WTC11 (cell line): ENCODE results near the gene SLC27A4. TPM values are rescaled to one million over a fixed set of nuclear protein-coding genes. Genes with fewer than 3 reads are reported as not detected.

ENCODE experiments used
- ATAC-seq: fragments of 200-7000 bp; cut with Tn5 transposase; 2 replicates; pipeline ENCODE4 v1.10.0; 2021; ENCODE audit warnings: mild to moderate bottlenecking, moderate library complexity
- CTCF ChIA-PET: fragments of 300-600 bp; sonication (Branson Sonifier 250); formaldehyde crosslinking; loops from one replicate; lab custom pipeline; 2021; ENCODE audit warnings: antibody characterized with exemption; lab: Charles Lee
- POLR2A ChIA-PET: fragments of 350-600 bp; sonication (Branson Sonifier 250); formaldehyde crosslinking; loops from one replicate; lab custom pipeline; 2021; ENCODE audit warnings: antibody characterized with exemption; lab: Charles Lee
- DNase-seq: peaks from one replicate; pipeline ENCODE4 v3.0.0; 2021; ENCODE audit warnings: low spot score
- H3K27ac Mint-ChIP-seq: 2 replicates; pipeline ENCODE4 v1.8.0; 2021; ENCODE audit warnings: mixed read lengths
- H3K27me3 Mint-ChIP-seq: 2 replicates; pipeline ENCODE4 v1.8.0; 2021; ENCODE audit warnings: low read depth, mild to moderate bottlenecking, moderate library complexity, mixed read lengths
- H3K36me3 Mint-ChIP-seq: 2 replicates; pipeline ENCODE4 v1.8.0; 2021; ENCODE audit warnings: mixed read lengths
- H3K4me1 Mint-ChIP-seq: 2 replicates; pipeline ENCODE4 v1.8.0; 2022; ENCODE audit warnings: mixed read lengths
- H3K4me3 Mint-ChIP-seq: 2 replicates; pipeline ENCODE4 v1.8.0; 2021; ENCODE audit warnings: mild to moderate bottlenecking, moderate library complexity, mixed read lengths
- H3K9me3 Mint-ChIP-seq: 2 replicates; pipeline ENCODE4 v1.8.0; 2021; ENCODE audit warnings: mixed read lengths
- AR ChIP-seq: fragments of 250-450 bp; sonication (Bioruptor Pico); IDR thresholded peaks from 2 replicates; pipeline ENCODE4 v1.9.0; 2021; ENCODE audit warnings: mild to moderate bottlenecking
- ATF1 ChIP-seq: sonication (generic); formaldehyde crosslinking; IDR thresholded peaks from 2 replicates; pipeline ENCODE4 v1.8.1; 2023; ENCODE audit warnings: mild to moderate bottlenecking, moderate library complexity, missing genetic modification reagents
- ATF6 ChIP-seq: sonication (generic); formaldehyde crosslinking; IDR thresholded peaks from 2 replicates; pipeline ENCODE4 v1.8.1; 2023; ENCODE audit warnings: mild to moderate bottlenecking, missing genetic modification reagents
- CREB1 ChIP-seq: sonication (generic); formaldehyde crosslinking; IDR thresholded peaks from 2 replicates; pipeline ENCODE4 v1.8.0; 2023; ENCODE audit warnings: mild to moderate bottlenecking, missing genetic modification reagents
- CREM ChIP-seq: sonication (generic); formaldehyde crosslinking; IDR thresholded peaks from 2 replicates; pipeline ENCODE4 v1.8.1; 2022; ENCODE audit warnings: mild to moderate bottlenecking, missing genetic modification reagents, moderate library complexity
- E2F1 ChIP-seq: sonication (generic); formaldehyde crosslinking; IDR thresholded peaks from 2 replicates; pipeline ENCODE4 v1.8.0; 2022; ENCODE audit warnings: mild to moderate bottlenecking, missing genetic modification reagents
- FOXP4 ChIP-seq: sonication (generic); formaldehyde crosslinking; IDR thresholded peaks from 2 replicates; pipeline ENCODE4 v1.8.0; 2022; ENCODE audit warnings: mild to moderate bottlenecking, missing genetic modification reagents
- GRHL2 ChIP-seq: fragments of 250-450 bp; sonication (Bioruptor Pico); IDR thresholded peaks from 2 replicates; pipeline ENCODE4 v1.8.0; 2022; ENCODE audit warnings: mild to moderate bottlenecking, moderate library complexity; ENCODE audit not compliant: insufficient replicate concordance, severe bottlenecking
- HMGA2 ChIP-seq: fragments of 250-450 bp; sonication (Bioruptor Pico); IDR thresholded peaks from 2 replicates; pipeline ENCODE4 v1.4.0; 2021; ENCODE audit warnings: mild to moderate bottlenecking, moderate library complexity
- IRF2 ChIP-seq: sonication (generic); formaldehyde crosslinking; IDR thresholded peaks from 2 replicates; pipeline ENCODE4 v1.8.0; 2022; ENCODE audit warnings: low read depth, missing genetic modification reagents, borderline replicate concordance
- NFE2L1 ChIP-seq: sonication (generic); formaldehyde crosslinking; IDR thresholded peaks from 2 replicates; pipeline ENCODE4 v1.8.1; 2023; ENCODE audit warnings: missing genetic modification reagents
- NFYB ChIP-seq: sonication (generic); formaldehyde crosslinking; conservative IDR thresholded peaks from 2 replicates; pipeline ENCODE4 v1.8.0; 2022; ENCODE audit warnings: low read depth, missing genetic modification reagents
- PRDM15 ChIP-seq: sonication (generic); formaldehyde crosslinking; IDR thresholded peaks from 2 replicates; pipeline ENCODE4 v1.8.0; 2022; ENCODE audit warnings: missing genetic modification reagents
- PREB ChIP-seq: sonication (generic); formaldehyde crosslinking; IDR thresholded peaks from 2 replicates; pipeline ENCODE4 v1.8.1; 2022; ENCODE audit warnings: mild to moderate bottlenecking, missing genetic modification reagents, moderate library complexity, borderline replicate concordance
- PRRX2 ChIP-seq: fragments of 250-450 bp; sonication (Bioruptor Pico); IDR thresholded peaks from 2 replicates; pipeline ENCODE4 v1.8.0; 2021; ENCODE audit warnings: mild to moderate bottlenecking
- RORB ChIP-seq: fragments of 250-450 bp; sonication (Bioruptor Pico); IDR thresholded peaks from 2 replicates; pipeline ENCODE4 v1.9.0; 2021; ENCODE audit warnings: mild to moderate bottlenecking
- SP1 ChIP-seq: sonication (generic); formaldehyde crosslinking; conservative IDR thresholded peaks from 2 replicates; pipeline ENCODE4 v1.8.1; 2022; ENCODE audit warnings: missing genetic modification reagents
- TEAD1 ChIP-seq: sonication (generic); formaldehyde crosslinking; IDR thresholded peaks from 2 replicates; pipeline ENCODE4 v1.8.0; 2022; ENCODE audit warnings: mild to moderate bottlenecking, missing genetic modification reagents
- ZNF219 ChIP-seq: sonication (generic); formaldehyde crosslinking; IDR thresholded peaks from 2 replicates; pipeline ENCODE4 v1.8.0; 2023; ENCODE audit warnings: missing genetic modification reagents, mild to moderate bottlenecking, borderline replicate concordance
- ZNF317 ChIP-seq: sonication (generic); formaldehyde crosslinking; IDR thresholded peaks from 2 replicates; pipeline ENCODE4 v1.8.1; 2023; ENCODE audit warnings: low read depth, mild to moderate bottlenecking, moderate library complexity, missing genetic modification reagents, borderline replicate concordance
- ZNF423 ChIP-seq: fragments of 250-450 bp; sonication (Bioruptor Pico); IDR thresholded peaks from 2 replicates; pipeline ENCODE4 v2.1.2; 2022; ENCODE audit warnings: mild to moderate bottlenecking, moderate library complexity
- ZSCAN18 ChIP-seq: fragments of 250-450 bp; sonication (Bioruptor Pico); IDR thresholded peaks from 2 replicates; pipeline ENCODE4 v2.1.2; 2022; ENCODE audit warnings: mild to moderate bottlenecking, moderate library complexity
- total RNA-seq: library from RNA; stranded (reverse); gene quantifications from 3 replicates; pipeline ENCODE4 v1.2.3, GENCODE V29; 2021

The SLC27A4 gene
- total RNA-seq, 1 experiment from 2014 or later: 23.8 TPM

- Mint-ChIP-seq H3K27ac (no peak overlapping the region), H3K4me3 (no peak overlapping the region), H3K9me3 (no peaks in the 10 kb centered on the region), H3K4me1 (no peaks in the 10 kb centered on the region), H3K27me3 (peaks cover 2% of the 10 kb centered on the region; the same call in 1 of the 2 replicates), H3K36me3 (peaks cover 21% of the 10 kb centered on the region)
- CTCF ChIA-PET: interaction anchor here (0.9 to 3.6 kb wide), 4 partner anchors 9 to 134 kb away, joined by 3 to 18 read pairs (median 10); no protein-coding TSS in a partner anchor
- POLR2A ChIA-PET: interaction anchor here (0.7 kb wide), 1 partner anchor 151 kb away, joined by 3 read pairs; no protein-coding TSS in a partner anchor
- ATAC-seq: no peak
- DNase-seq: no peak
- no peak for TF ChIP-seq ZNF317 (CRISPR knock-in tag)
- TF ChIP-seq SP1: no peak
- no peak for TF ChIP-seq GRHL2 (CRISPR knock-in tag)
- TF ChIP-seq TEAD1 (CRISPR knock-in tag): no peak
- no peak for TF ChIP-seq ATF1 (CRISPR knock-in tag)
- TF ChIP-seq PREB (CRISPR knock-in tag): no peak
- no peak for TF ChIP-seq ZNF219
- TF ChIP-seq PRDM15 (CRISPR knock-in tag): no peak
- no peak for TF ChIP-seq AR (CRISPR knock-in tag)
- TF ChIP-seq NFYB: no peak
- TF ChIP-seq CREB1 (CRISPR knock-in tag): no peak
- no peak for TF ChIP-seq ZNF423 (CRISPR knock-in tag)
- no peak for TF ChIP-seq CREM (CRISPR knock-in tag)
- TF ChIP-seq ATF6 (CRISPR knock-in tag): no peak
Observed at GRCh38 chr9:128304971-128305288, 35.4 kb upstream of the SLC27A4 start.

- no peak overlapping the region for H3K27ac Mint-ChIP-seq
- no peak for ATAC-seq
- CTCF ChIA-PET: interaction anchor here (0.6 to 0.7 kb wide), 2 partner anchors 14 to 110 kb away, joined by 4 read pairs; no protein-coding TSS in a partner anchor
- TF ChIP-seq ZSCAN18 (no peak), FOXP4 (CRISPR knock-in tag) (no peak), NFE2L1 (no peak), E2F1 (CRISPR knock-in tag) (no peak), RORB (CRISPR knock-in tag) (no peak), HMGA2 (CRISPR knock-in tag) (no peak), PRRX2 (CRISPR knock-in tag) (no peak), IRF2 (no peak), SP1 (no peak), GRHL2 (CRISPR knock-in tag) (no peak), ATF1 (CRISPR knock-in tag) (no peak)
Observed at GRCh38 chr9:128309551-128309950, 30.8 kb upstream of the SLC27A4 start.

More at GRCh38 chr9:128309551-128309950, 30.8 kb upstream of the SLC27A4 start:
- POLR2A ChIA-PET: interaction anchor here (0.9 kb wide), 1 partner anchor 9 kb away, joined by 3 read pairs; no protein-coding TSS in a partner anchor
- Mint-ChIP-seq H3K9me3 (no peaks in the 10 kb centered on the region), H3K27me3 (no peaks in the 10 kb centered on the region), H3K36me3 (peaks cover 32% of the 10 kb centered on the region), H3K4me1 (no peaks in the 10 kb centered on the region), H3K4me3 (no peak overlapping the region)
- no peak for DNase-seq
